Measurements from ENCODE around the gene IWS1. TPM values are rescaled to one million over a fixed set of nuclear protein-coding genes. Genes with fewer than 3 reads are reported as not detected.

The IWS1 gene
- total RNA-seq, 1 experiment from 2014 or later: 46.6 TPM

GRCh38 chr2:127453392-127454171 is 72.7 kb downstream of the IWS1 start:
- Histone ChIP-seq H3K9ac (ENCODE audit: low read length) (no peak overlapping the region), H3K4me1 (ENCODE audit: control insufficient read depth in 1 of 2, insufficient read depth in 2 of 2, low read length in 2 of 2) (peaks cover 17 to 25% of the 10 kb centered on the region in 2 experiments), H3K4me2 (ENCODE audit: low read length) (no peak overlapping the region), H3K27ac (ENCODE audit: low read depth, low read length) (no peak overlapping the region), H3K79me2 (ENCODE audit: insufficient read depth, low read length) (no peaks in the 10 kb centered on the region), H3K4me3 (replicated peaks in 1 of 2; ENCODE audit: low read depth in 1 of 2, low read length in 2 of 2) (no peak overlapping the region), H3K9me3 (ENCODE audit: control insufficient read depth in 1 of 2, insufficient read depth in 1 of 2, low read depth in 1 of 2, low read length in 2 of 2) (no peaks in the 10 kb centered on the region), H4K20me1 (ENCODE audit: insufficient read depth) (no peaks in the 10 kb centered on the region), H3K36me3 (ENCODE audit: control insufficient read depth in 1 of 2, insufficient read depth in 2 of 2, low read length in 2 of 2) (no peaks in the 10 kb centered on the region), H3K27me3 (ENCODE audit: insufficient read depth, low read length) (no peaks in the 10 kb centered on the region), H2AFZ (ENCODE audit: low read depth, low read length, poor library complexity, severe bottlenecking) (no peak overlapping the region), H3K9me2 (ENCODE audit: insufficient read depth) (no peaks in the 10 kb centered on the region)
- CTCF ChIA-PET: interaction anchor here (1.0 to 1.9 kb wide), 4 partner anchors 38 to 386 kb away, joined by 3 to 8 read pairs (median 4); no protein-coding TSS in a partner anchor
- intact Hi-C loops (cut with micrococcal nuclease): no loop called here
- RAD21 ChIA-PET (ENCODE audit: low non-redundant PET in 1 of 2, low total read pairs in 2 of 2, uncharacterized antibody in 2 of 2, unreplicated experiment in 2 of 2): no interaction called here
- ATAC-seq (peak; percentile 71), DNase-seq (ENCODE audit: low read depth, low spot score) (no peak)
- no peak for TF ChIP-seq REST (IDR thresholded peaks at IDR 0.05; ENCODE audit: low read depth)
- no peak for TF ChIP-seq POLR2A (IDR thresholded peaks at IDR 0.05; ENCODE audit: borderline replicate concordance, extremely low read depth, insufficient read depth, insufficient read length)
- peak; percentile 50 for TF ChIP-seq RAD21 (IDR thresholded peaks at IDR 0.05; ENCODE audit: low read depth)
- TF ChIP-seq YY1 (IDR thresholded peaks at IDR 0.05; ENCODE audit: extremely low read depth, insufficient replicate concordance, low read depth, low read length): no peak
- peak; percentile 29 to 36 (median 34); a peak in 4 of 6 replicates for TF ChIP-seq CTCF (IDR thresholded peaks at IDR 0.05 in 2 of 3, conservative IDR thresholded peaks at IDR 0.05 in 1 of 3; ENCODE audit: borderline replicate concordance in 1 of 3, insufficient read depth in 1 of 3, low read depth in 2 of 3, low read length in 2 of 3)
- POLR2A ChIA-PET: no interaction called here
- BruUV-seq (replicated peaks): no TSS peak

All from HCT116 (cell line).